Esophagus squamous epithelium (tissue), 5 donors: ENCODE data around the gene FA2H. TPM values are rescaled to one million over a fixed set of nuclear protein-coding genes. Genes with fewer than 3 reads are reported as not detected.
"Not testable (repeated sequence)": the region's sequence is repeated elsewhere in the genome, so short reads cannot be mapped to it uniquely, and the experiment has no call there.

Source experiments
- DNase-seq: peaks from one replicate; lab custom pipeline; 2025; lab: John Stamatoyannopoulos, UW
- H3K27ac ChIP-seq, 4 donors: fragments of 200-600 bp; sonication (generic); one replicate each; pipeline ENCODE4 v1.5.1; 2016 to 2019; ENCODE audit warnings: mild to moderate bottlenecking in 1 of 4
- H3K27me3 ChIP-seq, 4 donors: fragments of 200-600 bp; sonication (generic); 1 replicate in 3 of 4; 2 replicates in 1 of 4; pipeline versions ENCODE4 v1.5.1 to v1.6.0; 2017 to 2021; ENCODE audit warnings: antibody characterized with exemption in 1 of 4
- H3K36me3 ChIP-seq, 3 donors: fragments of 200-600 bp; sonication (generic); one replicate each; pipeline ENCODE4 v1.5.1; 2016 to 2019
- H3K4me1 ChIP-seq, 3 donors: fragments of 200-600 bp; sonication (generic); one replicate each; pipeline ENCODE4 v1.5.1; 2017 to 2019
- H3K4me3 ChIP-seq, 4 donors: fragments of 200-600 bp; sonication (generic); 1 replicate in 3 of 4; 2 replicates in 1 of 4; pipeline ENCODE4 v1.5.1; 2016 to 2019; ENCODE audit warnings: mild to moderate bottlenecking in 2 of 4, moderate library complexity in 1 of 4
- H3K9me3 ChIP-seq, 3 donors: fragments of 200-600 bp; sonication (generic); one replicate each; pipeline ENCODE4 v1.5.1; 2016 to 2019
- CTCF ChIP-seq, 6 experiments: fragments of 450-650 bp in 4 of 6; fragments of 200-600 bp in 2 of 6; sonication (generic) in 2 of 6; IDR thresholded peaks; one replicate each; pipeline ENCODE4 v1.5.1; 2016 to 2019; ENCODE audit warnings: antibody characterized with exemption in 6 of 6, mild to moderate bottlenecking in 4 of 6, moderate library complexity in 4 of 6
- POLR2A ChIP-seq, 4 donors: fragments of 450-650 bp; IDR thresholded peaks; one replicate each; pipeline ENCODE4 v1.6.1; 2017; ENCODE audit warnings: antibody characterized with exemption in 4 of 4, mild to moderate bottlenecking in 4 of 4, moderate library complexity in 3 of 4
- WGBS, 2 donors: methylation state at CpG; one replicate each; pipeline ENCODE4 v1.1.5; 2018; 5-methylcytosine and 5-hydroxymethylcytosine counted together
- intact Hi-C: fragments of 100-400 bp; cut with DNase I; formaldehyde crosslinking; loops from one replicate; pipeline ENCODE4 v1.15.0; 2022
- total RNA-seq, 4 donors: library from RNA; depleted of rRNA; stranded (reverse); fragments of >200 nt; gene quantifications; one replicate each; pipeline ENCODE4 v1.1.0, GENCODE V29; 2016
- donor health status: DM: yes; HTN: yes; CAD: no.

Gene FA2H
- total RNA-seq, 4 donors from 2014 or later, result 2.9 to 4.0 (median 3.3) TPM

GRCh38 chr16:74792225-74792624 lies 17.6 kb upstream of the FA2H start:
- no peaks in the 10 kb centered on the region for H3K9me3 ChIP-seq
- intact Hi-C loops, result no loop called here
- 86 to 90% methylated on average over 1 of the region's 1 CpG for WGBS, 2 donors
- H3K36me3 ChIP-seq, result no peaks in the 10 kb centered on the region
- TF ChIP-seq POLR2A (IDR thresholded peaks at IDR 0.05) (no peak), CTCF (IDR thresholded peaks at IDR 0.05) (no peak)
- H3K27ac ChIP-seq, result no peak overlapping the region
- no peak overlapping the region for H3K4me3 ChIP-seq
- H3K4me1 ChIP-seq, result no peaks in the 10 kb centered on the region
- peaks cover 0 to 29% (median 0%) of the 10 kb centered on the region in 4 donors for H3K27me3 ChIP-seq
- DNase-seq, result no peak

- DNase-seq, H3K27ac ChIP-seq, intact Hi-C loops, H3K4me3 ChIP-seq, H3K4me1 ChIP-seq, H3K9me3 ChIP-seq, H3K36me3 ChIP-seq: not testable (repeated sequence)
- WGBS, 2 donors, result 92 to 100% methylated on average over 2 of the region's 2 CpGs
- peaks cover 0 to 25% (median 0%) of the 10 kb centered on the region in 4 donors for H3K27me3 ChIP-seq
Observed at GRCh38 chr16:74791749-74792148, 17.1 kb upstream of the FA2H start.

GRCh38 chr16:74788108-74788507 lies 13.5 kb upstream of the FA2H start:
- peaks cover 0 to 3% (median 0%) of the 10 kb centered on the region in 4 donors for H3K27me3 ChIP-seq
- H3K27ac ChIP-seq, result no peak overlapping the region
- no peaks in the 10 kb centered on the region for H3K4me1 ChIP-seq
- no peak for DNase-seq
- H3K4me3 ChIP-seq, result no peak overlapping the region
- WGBS, 2 donors, result 60% methylated on average over 6 to 7 of the region's 7 CpGs
- intact Hi-C loops, result no loop called here
- TF ChIP-seq POLR2A (IDR thresholded peaks at IDR 0.05) (no peak), CTCF (IDR thresholded peaks at IDR 0.05) (no peak)
- no peaks in the 10 kb centered on the region for H3K36me3 ChIP-seq
- H3K9me3 ChIP-seq, result no peaks in the 10 kb centered on the region

GRCh38 chr16:74785031-74785430 lies 10.4 kb upstream of the FA2H start:
- 64 to 69% methylated on average over 4 of the region's 4 CpGs for WGBS, 2 donors
- Histone ChIP-seq H3K4me3 (no peak overlapping the region), H3K36me3 (no peaks in the 10 kb centered on the region), H3K9me3 (no peaks in the 10 kb centered on the region), H3K27me3 (no peaks in the 10 kb centered on the region), H3K4me1 (no peaks in the 10 kb centered on the region), H3K27ac (no peak overlapping the region)
- TF ChIP-seq CTCF (IDR thresholded peaks at IDR 0.05) (no peak), POLR2A (IDR thresholded peaks at IDR 0.05) (no peak)
- intact Hi-C loops, result no loop called here
- no peak for DNase-seq

GRCh38 chr16:74778646-74779045 lies 4.0 kb upstream of the FA2H start:
- H3K36me3 ChIP-seq, result no peaks in the 10 kb centered on the region
- 64 to 76% methylated on average over 8 of the region's 8 CpGs for WGBS, 2 donors
- no peak overlapping the region for H3K4me3 ChIP-seq
- peaks cover 0 to 26% (median 2%) of the 10 kb centered on the region in 4 donors for H3K27me3 ChIP-seq
- no peak for DNase-seq
- TF ChIP-seq POLR2A (IDR thresholded peaks at IDR 0.05) (no peak), CTCF (IDR thresholded peaks at IDR 0.05) (no peak)
- intact Hi-C loops, result no loop called here
- peaks cover 6 to 27% (median 8%) of the 10 kb centered on the region in 3 donors for H3K4me1 ChIP-seq
- H3K27ac ChIP-seq, result peak overlapping the region in 2 of 4 donors; percentile 5 to 69
- H3K9me3 ChIP-seq, result no peaks in the 10 kb centered on the region

GRCh38 chr16:74776926-74777325 lies 2.3 kb upstream of the FA2H start:
- H3K4me1 ChIP-seq, result peaks cover 6 to 32% (median 8%) of the 10 kb centered on the region in 3 donors
- WGBS, 2 donors, result 72 to 77% methylated on average over 2 of the region's 2 CpGs
- DNase-seq, result no peak
- no peaks in the 10 kb centered on the region for H3K9me3 ChIP-seq
- no peak for TF ChIP-seq POLR2A (IDR thresholded peaks at IDR 0.05)
- H3K27me3 ChIP-seq, result peaks cover 0 to 43% (median 2%) of the 10 kb centered on the region in 4 donors
- no peak overlapping the region for H3K27ac ChIP-seq
- intact Hi-C loops, result no loop called here
- no peak overlapping the region for H3K4me3 ChIP-seq
- H3K36me3 ChIP-seq, result no peaks in the 10 kb centered on the region
